GM08714 (cell line): ENCODE measurements around the gene VPS26B.
A peak's percentile ranks its signal among the peaks of the same experiment; 100 is the strongest.
"Not testable (repeated sequence)": the region's sequence is repeated elsewhere in the genome, so short reads cannot be mapped to it uniquely, and the experiment has no call there.

ENCODE experiments used
- H3K4me3 ChIP-seq: fragments of 200-500 bp; sonication (Bioruptor generic); 2 replicates; pipeline ENCODE4 v1.5.1; 2014; ENCODE audit warnings: mild to moderate bottlenecking, low read length, inconsistent platforms
- ZNF274 ChIP-seq: IDR thresholded peaks from 2 replicates; pipeline ENCODE4 v1.6.1; 2012; ENCODE audit warnings: mild to moderate bottlenecking, low read depth, low read length

The VPS26B gene

GRCh38 chr11:134276396-134277182, 52.1 kb downstream of the VPS26B start:
- no peak for TF ChIP-seq ZNF274
- H3K4me3 ChIP-seq: peak overlapping the region; percentile 2; the same call in 1 of the 2 replicates

DNA sequence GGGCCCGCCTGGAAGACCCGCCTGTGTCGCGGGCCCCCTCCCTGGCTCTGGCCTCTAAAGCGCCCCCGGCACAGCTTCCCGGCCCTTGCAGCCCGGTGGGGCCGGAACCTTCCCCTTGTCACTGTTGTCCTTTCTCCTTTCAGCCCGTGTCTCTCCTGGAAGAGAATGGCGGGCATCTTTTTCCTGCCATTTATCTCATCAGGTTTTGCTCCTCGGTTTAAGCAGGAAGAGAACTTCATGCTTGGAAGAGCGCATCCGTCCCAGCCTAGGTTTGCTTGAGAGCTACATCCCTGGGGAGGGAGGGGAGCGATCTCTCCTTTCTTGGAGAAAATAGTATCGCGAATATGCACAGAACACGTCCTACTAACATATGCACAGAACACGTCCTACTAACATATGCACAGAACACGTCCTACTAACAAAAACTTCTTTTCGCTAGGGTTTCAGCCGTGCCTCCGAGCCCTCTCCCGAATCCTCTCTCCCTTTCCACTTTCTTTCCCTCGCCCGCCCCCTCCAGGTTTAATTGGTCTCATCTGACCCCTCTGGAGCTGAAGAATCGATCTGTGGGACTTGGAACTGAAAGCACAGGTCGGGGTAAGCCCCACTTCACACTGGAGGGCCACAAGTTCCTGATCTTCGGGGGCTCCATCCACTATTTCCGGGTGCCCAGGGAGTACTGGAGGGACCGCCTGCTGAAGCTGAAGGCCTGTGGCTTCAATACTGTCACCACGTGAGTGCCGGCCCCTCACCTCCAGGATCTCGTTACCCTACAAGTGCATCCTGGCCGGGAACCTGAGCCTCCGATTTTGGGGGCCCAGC, 52.9 kb downstream of the VPS26B start:
- no peak overlapping the region for H3K4me3 ChIP-seq

DNA sequence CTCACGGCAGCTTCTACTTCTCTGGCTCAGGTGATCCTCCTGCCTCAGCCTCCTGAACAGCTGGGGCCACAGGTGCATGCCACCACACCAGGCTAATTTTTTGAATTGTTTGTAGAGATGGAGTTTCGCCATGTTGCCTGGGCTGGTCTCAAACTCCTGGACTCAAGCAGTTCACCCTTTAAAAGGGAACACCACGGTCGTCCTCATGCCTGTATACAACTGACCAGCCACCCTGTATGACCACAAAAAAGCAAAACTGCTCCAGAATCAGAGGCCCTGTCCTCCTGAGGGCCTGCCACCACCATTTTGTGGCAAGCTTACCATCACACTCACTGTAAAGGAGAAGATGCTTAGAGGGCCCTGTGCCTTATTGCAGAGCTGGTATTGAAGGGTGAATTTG, 53.9 kb downstream of the VPS26B start:
- no peak for TF ChIP-seq ZNF274
- H3K4me3 ChIP-seq: no peak overlapping the region

More for the DNA sequence above, 52.9 kb downstream of the VPS26B start:
- TF ChIP-seq ZNF274: no peak

- H3K4me3 ChIP-seq: not testable (repeated sequence)
Measured at GRCh38 chr11:134281635-134282034, 57.2 kb downstream of the VPS26B start.

DNA sequence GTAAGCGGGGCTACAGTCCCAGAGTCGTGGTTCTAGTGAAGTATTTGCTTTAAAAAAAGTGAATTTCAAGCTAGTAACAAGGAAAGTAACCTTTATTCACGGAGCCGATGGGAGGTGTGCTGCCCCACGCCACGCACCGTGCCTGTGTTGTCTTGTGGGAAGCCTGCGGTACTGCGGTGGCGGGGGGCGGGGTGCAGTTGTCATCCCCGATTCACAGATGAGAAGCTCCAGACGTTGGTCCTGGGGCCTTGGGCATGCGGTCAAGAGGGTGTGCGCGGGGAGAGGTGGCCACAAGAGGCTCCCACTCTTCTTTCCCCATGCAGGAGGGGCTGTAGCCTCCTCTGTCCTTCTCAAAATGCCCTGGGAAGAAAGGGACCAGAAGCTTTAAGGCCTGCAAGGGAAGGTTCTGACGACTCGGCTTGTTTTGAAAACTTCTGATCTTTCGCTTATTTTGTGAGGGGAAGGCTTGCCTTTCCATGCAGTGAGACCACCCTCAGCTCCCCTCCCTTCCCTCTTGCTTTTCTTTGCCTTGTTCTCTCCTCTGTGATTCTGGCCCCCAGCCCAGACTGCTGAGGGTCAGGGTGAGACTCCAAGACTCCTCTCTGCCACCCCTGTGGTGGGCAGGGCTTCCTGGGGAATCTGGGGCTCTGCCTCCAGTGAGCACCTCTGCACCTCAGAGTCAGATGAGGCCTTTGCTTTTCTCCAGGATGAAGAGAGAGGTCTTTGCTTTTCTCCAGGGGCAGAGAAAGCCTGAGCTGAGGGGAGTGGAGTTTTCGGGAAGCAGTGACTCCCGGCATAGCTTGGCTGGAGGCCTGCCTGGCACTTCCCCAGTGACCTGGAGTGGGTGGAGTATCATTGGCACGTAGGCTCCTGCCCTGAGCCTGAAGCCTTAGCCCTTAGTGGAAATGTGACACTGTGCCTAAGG, 57.9 kb downstream of the VPS26B start:
- TF ChIP-seq ZNF274: no peak
- H3K4me3 ChIP-seq: no peak overlapping the region

DNA sequence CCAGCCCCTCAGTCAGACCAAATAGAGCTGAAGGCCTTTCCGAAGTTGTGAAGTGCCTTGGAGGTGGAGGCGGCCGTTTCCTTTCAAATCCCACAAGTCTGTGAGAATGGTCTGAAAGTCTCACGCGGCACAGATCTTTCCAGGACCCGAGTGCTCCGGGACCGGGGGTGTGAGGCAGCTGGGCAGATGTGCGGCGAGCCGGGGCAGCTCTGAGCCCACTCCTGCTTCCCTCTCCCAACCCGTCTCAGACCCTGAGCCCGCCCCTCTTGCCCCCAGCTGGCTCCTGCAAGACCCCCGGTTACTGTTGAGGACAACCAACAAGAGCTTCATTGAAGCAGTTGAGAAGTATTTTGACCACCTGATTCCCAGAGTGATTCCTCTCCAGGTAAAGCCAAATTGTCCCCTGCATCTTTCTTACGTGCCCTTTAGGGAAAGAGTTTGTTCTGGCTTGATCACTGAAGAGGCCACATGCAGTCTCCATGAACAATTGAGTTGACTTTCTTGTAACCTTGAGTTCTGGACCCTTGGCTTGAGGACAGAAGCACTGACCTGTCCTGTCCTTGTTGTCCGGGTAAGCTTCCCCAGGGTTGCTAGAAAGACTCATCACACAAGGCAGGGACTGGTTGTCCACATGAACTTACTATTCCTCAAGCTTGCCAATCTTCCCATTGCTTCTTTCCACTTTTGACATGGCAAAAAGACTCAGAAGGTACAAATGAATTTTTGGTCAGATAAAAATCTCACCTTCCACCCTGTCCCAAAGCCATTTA, 59.2 kb downstream of the VPS26B start:
- no peak overlapping the region for H3K4me3 ChIP-seq
- TF ChIP-seq ZNF274: no peak

GRCh38 chr11:134284349-134284748, 59.9 kb downstream of the VPS26B start:
- not testable (repeated sequence) for H3K4me3 ChIP-seq

GRCh38 chr11:134287561-134287960, 63.1 kb downstream of the VPS26B start:
- no peak overlapping the region for H3K4me3 ChIP-seq
- no peak for TF ChIP-seq ZNF274

DNA sequence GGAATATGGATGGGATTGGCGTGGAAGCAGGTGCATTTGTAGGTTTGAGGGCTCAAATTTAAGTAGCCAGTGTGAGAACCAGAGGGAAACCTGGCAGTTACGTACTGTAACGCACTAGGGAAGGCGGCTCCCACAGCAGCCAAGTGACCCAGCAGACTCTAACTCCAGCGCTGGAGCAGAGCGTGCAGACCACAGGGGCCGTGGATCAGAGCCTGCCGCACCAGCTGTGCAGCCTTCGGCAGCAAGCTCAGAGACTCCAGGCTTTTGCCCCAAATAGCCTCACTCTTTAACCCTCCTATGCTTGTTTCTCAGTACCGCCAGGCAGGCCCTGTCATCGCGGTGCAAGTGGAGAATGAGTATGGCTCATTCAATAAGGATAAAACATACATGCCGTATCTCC, 64.0 kb downstream of the VPS26B start:
- TF ChIP-seq ZNF274: no peak
- H3K4me3 ChIP-seq: no peak overlapping the region

- no peak overlapping the region for H3K4me3 ChIP-seq
- TF ChIP-seq ZNF274: no peak
Measured at GRCh38 chr11:134289167-134289566, 64.7 kb downstream of the VPS26B start.

GRCh38 chr11:134289789-134290188, 65.3 kb downstream of the VPS26B start:
- no peak for TF ChIP-seq ZNF274
- H3K4me3 ChIP-seq: no peak overlapping the region

DNA sequence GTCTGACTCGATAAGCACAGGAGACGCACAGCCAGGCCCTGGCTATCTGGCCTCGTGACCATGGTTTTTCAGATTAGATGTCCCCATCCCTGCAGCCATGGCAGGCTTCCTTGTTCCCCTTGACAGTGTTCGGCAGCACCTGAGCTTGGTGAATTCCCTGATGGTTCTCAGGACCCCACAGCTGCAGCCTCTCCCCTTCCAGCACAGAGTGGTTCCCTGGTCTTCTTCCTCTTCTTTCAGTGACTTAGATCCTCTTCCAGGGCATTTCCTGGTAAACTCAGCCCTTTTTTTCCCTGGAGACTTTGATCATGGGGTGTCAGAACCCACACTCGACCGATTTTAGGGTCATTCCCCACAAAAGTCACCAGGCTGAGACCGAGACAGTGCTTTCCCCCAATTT, 66.2 kb downstream of the VPS26B start:
- TF ChIP-seq ZNF274: no peak

DNA sequence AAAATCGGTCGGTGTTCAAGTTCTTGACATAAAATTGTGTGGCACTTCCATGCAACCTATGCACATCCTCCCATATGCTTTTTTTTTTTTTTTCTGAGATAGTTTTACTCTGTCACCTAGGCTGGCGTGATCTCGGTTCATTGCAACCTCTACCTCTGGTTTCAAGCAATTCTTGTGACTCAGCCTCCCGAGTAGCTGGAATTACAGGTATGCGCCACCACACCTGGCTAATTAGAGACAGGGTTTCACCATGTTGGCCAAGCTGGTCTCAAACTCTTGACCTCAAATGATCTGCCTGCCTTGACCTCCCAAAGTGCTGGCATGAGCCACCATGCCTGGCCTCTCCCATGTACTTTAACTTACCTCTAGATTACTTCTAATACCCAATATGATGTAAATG, 66.7 kb downstream of the VPS26B start:
- H3K4me3 ChIP-seq: no peak overlapping the region
- no peak for TF ChIP-seq ZNF274

More for the DNA sequence above, 66.2 kb downstream of the VPS26B start:
- H3K4me3 ChIP-seq: no peak overlapping the region

DNA sequence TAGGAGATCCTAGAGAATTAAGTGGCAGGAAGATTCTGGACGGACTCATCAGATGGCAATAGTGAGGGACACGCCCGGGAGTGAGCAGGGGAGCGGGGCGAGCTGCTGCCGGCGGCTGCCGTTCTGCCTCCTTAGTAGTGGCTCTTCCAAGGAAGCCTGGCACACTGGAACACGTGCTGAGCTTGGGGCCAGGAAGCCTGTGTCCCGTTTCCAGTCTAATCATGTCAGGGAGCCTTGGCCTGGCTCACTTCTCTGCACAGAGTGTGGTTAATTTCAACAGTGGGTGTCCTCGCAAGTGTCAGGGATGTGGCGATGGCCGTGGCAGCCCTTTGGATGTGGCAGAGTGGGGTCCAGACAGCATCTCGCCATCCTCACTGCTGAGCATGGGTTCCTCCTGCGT, 68.2 kb downstream of the VPS26B start:
- no peak overlapping the region for H3K4me3 ChIP-seq
- TF ChIP-seq ZNF274: no peak
